ENCODE results near the gene ERVH48-1. TPM values are rescaled to one million over a fixed set of nuclear protein-coding genes. Genes with fewer than 3 reads are reported as not detected.
A peak's percentile ranks its signal among the peaks of the same experiment; 100 is the strongest.

ERVH48-1 gene
- total RNA-seq (2021; ENCODE audit: unreplicated experiment) (0.05 TPM), Bru-seq, nascent RNA (percentile 8 among the genes with signal in this experiment), BruChase-seq, experiment 1, labeled RNA remaining after a 2-hour chase (percentile 13 among the genes with signal in this experiment), BruChase-seq, experiment 2, labeled RNA remaining after a 6-hour chase (not detected)
- 0.13 TPM for polyA plus RNA-seq (2012; ENCODE audit: insufficient read length)
- long read RNA-seq = 0 reads

DNA sequence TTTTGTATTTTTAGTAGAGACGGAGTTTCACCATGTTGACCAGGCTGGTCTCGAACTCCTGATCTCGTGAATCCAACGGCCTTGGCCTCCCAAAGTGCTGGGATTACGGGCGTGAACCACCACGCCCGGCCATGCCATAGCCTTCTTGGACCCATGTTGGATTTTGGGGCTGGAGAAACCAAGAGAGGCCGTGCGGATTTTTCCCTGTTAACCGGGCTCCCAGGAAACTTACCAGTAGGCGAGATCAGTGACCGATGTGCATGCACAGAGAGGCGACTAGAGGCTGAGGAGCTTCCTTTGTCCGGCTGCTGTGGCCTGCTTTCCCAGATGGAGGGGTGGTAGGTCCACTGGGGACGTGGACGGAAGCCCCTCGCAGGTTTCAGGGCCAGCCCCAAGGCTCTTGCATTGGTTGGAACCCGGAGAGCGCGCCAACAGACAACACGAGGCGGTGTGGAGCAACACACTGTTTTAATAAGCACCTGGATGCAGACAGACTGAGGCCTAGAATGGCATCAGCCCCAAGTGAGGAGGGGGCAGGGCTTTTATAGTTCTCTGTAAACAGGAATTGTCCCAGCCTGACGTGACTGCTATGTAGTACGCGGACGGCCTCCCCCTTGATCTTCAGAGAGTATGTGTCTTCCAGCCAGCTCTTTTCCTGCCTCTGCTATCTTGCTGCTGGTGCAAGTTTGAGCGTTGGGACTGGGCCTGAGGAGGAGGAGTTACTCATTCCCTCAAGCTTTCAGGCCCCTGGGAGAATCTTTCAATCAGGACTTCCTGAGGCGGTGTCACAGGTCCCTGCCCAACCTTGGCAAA lies at the start of gene ERVH48-1:
Gene ERVH48-1, minus strand, starts transcription at position 517 of the 813 bp plus-strand sequence. CDS start 6,624 bp downstream, outside the sequence.
- intact Hi-C loops (cut with micrococcal nuclease; ENCODE audit: unreplicated experiment) (no loop called here), in situ Hi-C loops (cut with HindIII; ENCODE audit: low pct_unique_long_range_greater_than_20kb, low sequenced_read_pairs) (no loop called here)
- Histone ChIP-seq H3K36me3 (ENCODE audit: control insufficient read depth, insufficient read depth, low read length) (no peaks in the 10 kb centered on the region), H3K4me1 (ENCODE audit: control insufficient read depth, insufficient read depth, low read length) (peaks cover 3% of the 10 kb centered on the region; the same call in 1 of the 2 replicates), H3K27ac (ENCODE audit: low read length) (no peak within 1 kb of the TSS), H3K9me3 (ENCODE audit: control insufficient read depth, insufficient read depth, low read depth, low read length) (no peaks in the 10 kb centered on the region), H3K27me3 (ENCODE audit: control insufficient read depth, insufficient read depth, low read length) (no peaks in the 10 kb centered on the region), H3K4me3 (ENCODE audit: low read depth in 2 of 2, low read length in 2 of 2) (no peak within 1 kb of the TSS)
- TF ChIP-seq POLR2AphosphoS5 (IDR thresholded peaks at IDR 0.05; ENCODE audit: low read depth, low read length) (no peak), TCF7L2 (IDR thresholded peaks at IDR 0.05; ENCODE audit: low read depth, low read length) (no peak), SIN3A (IDR thresholded peaks at IDR 0.05; ENCODE audit: borderline replicate concordance, insufficient read depth, low read depth, low read length) (no peak)
- TF ChIP-seq, protein P1, sequence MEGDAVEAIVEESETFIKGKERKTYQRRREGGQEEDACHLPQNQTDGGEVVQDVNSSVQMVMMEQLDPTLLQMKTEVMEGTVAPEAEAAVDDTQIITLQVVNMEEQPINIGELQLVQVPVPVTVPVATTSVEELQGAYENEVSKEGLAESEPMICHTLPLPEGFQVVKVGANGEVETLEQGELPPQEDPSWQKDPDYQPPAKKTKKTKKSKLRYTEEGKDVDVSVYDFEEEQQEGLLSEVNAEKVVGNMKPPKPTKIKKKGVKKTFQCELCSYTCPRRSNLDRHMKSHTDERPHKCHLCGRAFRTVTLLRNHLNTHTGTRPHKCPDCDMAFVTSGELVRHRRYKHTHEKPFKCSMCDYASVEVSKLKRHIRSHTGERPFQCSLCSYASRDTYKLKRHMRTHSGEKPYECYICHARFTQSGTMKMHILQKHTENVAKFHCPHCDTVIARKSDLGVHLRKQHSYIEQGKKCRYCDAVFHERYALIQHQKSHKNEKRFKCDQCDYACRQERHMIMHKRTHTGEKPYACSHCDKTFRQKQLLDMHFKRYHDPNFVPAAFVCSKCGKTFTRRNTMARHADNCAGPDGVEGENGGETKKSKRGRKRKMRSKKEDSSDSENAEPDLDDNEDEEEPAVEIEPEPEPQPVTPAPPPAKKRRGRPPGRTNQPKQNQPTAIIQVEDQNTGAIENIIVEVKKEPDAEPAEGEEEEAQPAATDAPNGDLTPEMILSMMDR (IDR thresholded peaks at IDR 0.05) = no peak
- TF ChIP-seq, protein P2, sequence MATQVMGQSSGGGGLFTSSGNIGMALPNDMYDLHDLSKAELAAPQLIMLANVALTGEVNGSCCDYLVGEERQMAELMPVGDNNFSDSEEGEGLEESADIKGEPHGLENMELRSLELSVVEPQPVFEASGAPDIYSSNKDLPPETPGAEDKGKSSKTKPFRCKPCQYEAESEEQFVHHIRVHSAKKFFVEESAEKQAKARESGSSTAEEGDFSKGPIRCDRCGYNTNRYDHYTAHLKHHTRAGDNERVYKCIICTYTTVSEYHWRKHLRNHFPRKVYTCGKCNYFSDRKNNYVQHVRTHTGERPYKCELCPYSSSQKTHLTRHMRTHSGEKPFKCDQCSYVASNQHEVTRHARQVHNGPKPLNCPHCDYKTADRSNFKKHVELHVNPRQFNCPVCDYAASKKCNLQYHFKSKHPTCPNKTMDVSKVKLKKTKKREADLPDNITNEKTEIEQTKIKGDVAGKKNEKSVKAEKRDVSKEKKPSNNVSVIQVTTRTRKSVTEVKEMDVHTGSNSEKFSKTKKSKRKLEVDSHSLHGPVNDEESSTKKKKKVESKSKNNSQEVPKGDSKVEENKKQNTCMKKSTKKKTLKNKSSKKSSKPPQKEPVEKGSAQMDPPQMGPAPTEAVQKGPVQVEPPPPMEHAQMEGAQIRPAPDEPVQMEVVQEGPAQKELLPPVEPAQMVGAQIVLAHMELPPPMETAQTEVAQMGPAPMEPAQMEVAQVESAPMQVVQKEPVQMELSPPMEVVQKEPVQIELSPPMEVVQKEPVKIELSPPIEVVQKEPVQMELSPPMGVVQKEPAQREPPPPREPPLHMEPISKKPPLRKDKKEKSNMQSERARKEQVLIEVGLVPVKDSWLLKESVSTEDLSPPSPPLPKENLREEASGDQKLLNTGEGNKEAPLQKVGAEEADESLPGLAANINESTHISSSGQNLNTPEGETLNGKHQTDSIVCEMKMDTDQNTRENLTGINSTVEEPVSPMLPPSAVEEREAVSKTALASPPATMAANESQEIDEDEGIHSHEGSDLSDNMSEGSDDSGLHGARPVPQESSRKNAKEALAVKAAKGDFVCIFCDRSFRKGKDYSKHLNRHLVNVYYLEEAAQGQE (IDR thresholded peaks at IDR 0.05; ENCODE audit: insufficient read depth in 1 of 2, low read depth in 2 of 2, low read length in 1 of 2) = no peak
- DNase-seq (ENCODE audit: low read depth, low spot score) (no peak), ATAC-seq (no peak)
- ChIA-PET POLR2A (no interaction called here), CTCF (no interaction called here)
- no TSS peak for BruUV-seq (replicated peaks)

DNA sequence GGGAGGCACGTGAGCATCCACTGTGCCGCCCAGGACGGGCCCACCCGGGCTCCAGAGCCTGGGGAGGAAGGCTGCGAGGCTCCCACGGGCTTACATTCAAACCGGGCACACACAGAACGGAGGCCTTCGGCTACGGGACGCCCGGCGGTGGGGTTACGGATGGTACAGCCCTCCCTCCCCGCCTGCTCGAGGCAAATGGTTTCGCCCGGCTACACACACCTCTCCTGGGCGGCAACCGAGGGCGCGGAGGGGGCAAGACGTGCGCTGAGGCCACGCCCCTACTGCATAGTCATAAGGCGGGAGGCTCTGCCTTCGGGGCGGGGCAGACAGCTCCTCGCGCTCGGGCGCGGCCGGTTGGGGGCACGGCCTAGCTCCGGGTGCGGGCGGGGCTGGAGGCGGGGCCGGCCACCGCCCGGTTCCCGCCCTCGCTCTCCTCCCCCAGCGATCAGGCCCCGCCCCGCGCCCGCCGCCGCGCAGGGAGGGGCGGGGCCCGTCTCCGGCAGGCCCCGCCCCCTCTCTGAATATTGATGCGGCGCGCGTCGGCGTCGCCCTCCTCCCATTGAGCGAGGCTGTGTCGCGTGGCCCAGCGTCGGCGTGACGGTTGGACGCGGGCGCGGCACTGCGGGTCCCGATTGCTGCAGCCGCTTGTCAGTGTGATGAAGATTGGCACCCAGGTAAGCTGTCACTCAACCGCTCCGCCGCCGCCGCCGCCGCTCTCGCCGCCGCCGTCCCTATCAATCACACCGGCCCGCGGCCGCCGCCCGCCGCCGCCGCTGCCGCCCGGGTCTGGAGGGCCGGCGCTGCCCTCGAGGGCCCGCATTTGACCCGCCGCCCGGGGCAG lies 48.8 kb upstream of the ERVH48-1 start, which contains the start of gene PKNOX1:
Gene PKNOX1, plus strand, starts transcription at position 572 of the 841 bp plus-strand sequence. CDS start 29,820 bp downstream, outside the sequence.
- CTCF ChIA-PET = interaction anchor here (0.5 to 0.6 kb wide), 2 partner anchors 27 to 672 kb away, joined by 3 to 5 read pairs; no protein-coding TSS in a partner anchor
- no peaks in the 10 kb centered on the region for H3K27me3 ChIP-seq (ENCODE audit: control insufficient read depth, insufficient read depth, low read length)
- intact Hi-C loops (cut with micrococcal nuclease; ENCODE audit: unreplicated experiment) = no loop called here
- no peaks in the 10 kb centered on the region for H3K36me3 ChIP-seq (ENCODE audit: control insufficient read depth, insufficient read depth, low read length)
- peak within 1 kb of the TSS; percentile 65 to 78 for H3K4me3 ChIP-seq (ENCODE audit: low read depth in 2 of 2, low read length in 2 of 2)
- H3K9me3 ChIP-seq (ENCODE audit: control insufficient read depth, insufficient read depth, low read depth, low read length) = no peaks in the 10 kb centered on the region
- no TSS peak for BruUV-seq (replicated peaks)
- no peak for TF ChIP-seq POLR2AphosphoS5 (IDR thresholded peaks at IDR 0.05; ENCODE audit: low read depth, low read length)
- TF ChIP-seq, protein P1 (IDR thresholded peaks at IDR 0.05) = no peak
- TF ChIP-seq SIN3A (IDR thresholded peaks at IDR 0.05; ENCODE audit: borderline replicate concordance, insufficient read depth, low read depth, low read length) = no peak
- TF ChIP-seq, protein P2 (IDR thresholded peaks at IDR 0.05; ENCODE audit: insufficient read depth in 1 of 2, low read depth in 2 of 2, low read length in 1 of 2) = no peak
- TF ChIP-seq TCF7L2 (IDR thresholded peaks at IDR 0.05; ENCODE audit: low read depth, low read length) = no peak
- DNase-seq (ENCODE audit: low read depth, low spot score) (peak; percentile 64), ATAC-seq (peak; percentile 96)
- H3K4me1 ChIP-seq (ENCODE audit: control insufficient read depth, insufficient read depth, low read length) = peaks cover 12% of the 10 kb centered on the region
- H3K27ac ChIP-seq (ENCODE audit: low read length) = peak within 1 kb of the TSS; percentile 89
- POLR2A ChIA-PET = interaction anchor here (0.6 to 0.7 kb wide), 6 partner anchors 9 to 924 kb away, joined by 4 to 11 read pairs (median 6); no protein-coding TSS in a partner anchor
- in situ Hi-C loops (cut with HindIII; ENCODE audit: low pct_unique_long_range_greater_than_20kb, low sequenced_read_pairs) = no loop called here
